SK-N-SH (cell line): ENCODE results near the gene AUTS2. TPM values are rescaled to one million over a fixed set of nuclear protein-coding genes. Genes with fewer than 3 reads are reported as not detected.

Experiments used
- CTCF ChIA-PET: fragments of 300-600, 350-600 bp; formaldehyde crosslinking; extraction: SDS; loops from one replicate; lab custom pipeline; 2021; lab: Yijun Ruan, JAX
- POLR2A ChIA-PET: fragments of 350-600 bp; sonication (Branson Sonifier 250); formaldehyde crosslinking; extraction: SDS; loops from one replicate; lab custom pipeline; 2020; ENCODE audit warnings: antibody characterized with exemption, inconsistent platforms; lab: Yijun Ruan, JAX
- DNase-seq: peaks from one replicate; pipeline ENCODE4 v3.0.0; 2012
- H2AFZ ChIP-seq: fragments of 200-600 bp; sonication (generic); 2 replicates; pipeline ENCODE4 v1.8.1; 2016; ENCODE audit warnings: antibody characterized with exemption, mild to moderate bottlenecking, low read depth
- H3F3A ChIP-seq: fragments of 200-600 bp; sonication (generic); replicated peaks from 2 replicates; pipeline ENCODE3; 2016; ENCODE audit warnings: antibody characterized with exemption, mild to moderate bottlenecking; ENCODE audit not compliant: insufficient read depth
- H3K27ac ChIP-seq, 2 experiments: fragments of 200-500 bp in 1 of 2; fragments of 200-600 bp in 1 of 2; sonication (Bioruptor generic) in 1 of 2; sonication (generic), shearing (Covaris generic) in 1 of 2; 2 replicates each; pipeline versions ENCODE4 v1.5.1 to v1.6.1; 2014 to 2016; ENCODE audit warnings: low read depth in 2 of 2, inconsistent platforms in 1 of 2, low read length in 1 of 2, mild to moderate bottlenecking in 1 of 2, mixed read lengths in 1 of 2
- H3K27me3 ChIP-seq: fragments of 200-600 bp; sonication (generic), shearing (Covaris generic); 2 replicates; pipeline ENCODE4 v1.6.1; 2016; ENCODE audit warnings: mixed run types; ENCODE audit not compliant: insufficient read depth
- H3K36me3 ChIP-seq, 2 experiments: fragments of 200-500 bp in 1 of 2; fragments of 200-600 bp in 1 of 2; sonication (Bioruptor generic) in 1 of 2; sonication (generic) in 1 of 2; replicated peaks in 1 of 2; 2 replicates each; pipeline versions ENCODE3 to v1.5.1; 2014 to 2016; ENCODE audit warnings: low read length in 1 of 2, mild to moderate bottlenecking in 1 of 2; ENCODE audit not compliant: insufficient read depth in 2 of 2, control insufficient read depth in 1 of 2
- H3K4me1 ChIP-seq, 2 experiments: fragments of 200-500 bp in 1 of 2; fragments of 200-600 bp in 1 of 2; sonication (Bioruptor generic) in 1 of 2; sonication (generic), shearing (Covaris generic) in 1 of 2; 2 replicates each; pipeline versions ENCODE4 v1.5.1 to v1.6.1; 2014 to 2016; ENCODE audit warnings: low read depth in 1 of 2, low read length in 1 of 2, mixed run types in 1 of 2; ENCODE audit not compliant: insufficient read depth in 2 of 2, control insufficient read depth in 1 of 2
- H3K4me2 ChIP-seq: fragments of 200-600 bp; sonication (generic), shearing (Covaris generic); 2 replicates; pipeline ENCODE4 v1.6.1; 2017; ENCODE audit warnings: mixed run types
- H3K4me3 ChIP-seq, 2 experiments: fragments of 200-500 bp in 1 of 2; fragments of 200-600 bp in 1 of 2; sonication (Bioruptor generic) in 1 of 2; sonication (generic), shearing (Covaris generic) in 1 of 2; 2 replicates each; pipeline versions ENCODE4 v1.5.1 to v1.8.1; 2014 to 2016; ENCODE audit warnings: low read depth in 2 of 2, inconsistent platforms in 1 of 2, low read length in 1 of 2, mild to moderate bottlenecking in 1 of 2, mixed read lengths in 1 of 2, moderate library complexity in 1 of 2
- H3K79me2 ChIP-seq: fragments of 200-600 bp; sonication (generic); 2 replicates; pipeline ENCODE4 v1.8.1; 2017; ENCODE audit warnings: mild to moderate bottlenecking; ENCODE audit not compliant: insufficient read depth
- H3K9ac ChIP-seq: fragments of 200-600 bp; sonication (generic); 2 replicates; pipeline ENCODE4 v1.6.1; 2017; ENCODE audit warnings: mixed run types
- H3K9me2 ChIP-seq: fragments of 200-600 bp; sonication (generic); 2 replicates; pipeline ENCODE4 v1.6.1; 2017; ENCODE audit warnings: mixed run types
- H3K9me3 ChIP-seq: fragments of 200-600 bp; sonication (generic); 2 replicates; pipeline ENCODE4 v1.6.1; 2017; ENCODE audit warnings: mixed run types, mild to moderate bottlenecking, moderate library complexity
- H4K20me1 ChIP-seq: fragments of 200-600 bp; sonication (generic); 2 replicates; pipeline ENCODE4 v1.6.1; 2017; ENCODE audit warnings: mild to moderate bottlenecking, mixed run types; ENCODE audit not compliant: insufficient read depth
- CHD2 ChIP-seq: fragments of 150-350 bp; IDR thresholded peaks from 2 replicates; pipeline ENCODE4 v1.6.1; 2018; ENCODE audit warnings: low read length; ENCODE audit not compliant: partially characterized antibody
- EP300 ChIP-seq, 2 experiments: IDR thresholded peaks; 2 replicates each; pipeline versions ENCODE4 v1.4.0 to v1.6.1; 2012; ENCODE audit warnings: borderline replicate concordance in 1 of 2, low read depth in 1 of 2, low read length in 1 of 2
- EZH2phosphoT487 ChIP-seq: fragments of 200-600 bp; sonication (generic); IDR thresholded peaks from 2 replicates; pipeline ENCODE4 v1.6.1; 2017; ENCODE audit warnings: low read depth, mixed run types, mild to moderate bottlenecking, antibody characterized with exemption, moderate library complexity, borderline replicate concordance
- GATA2 ChIP-seq: sonication (generic); formaldehyde crosslinking; IDR thresholded peaks from 2 replicates; pipeline ENCODE4 v1.5.0; 2020; ENCODE audit warnings: mild to moderate bottlenecking, missing genetic modification reagents
- MEF2A ChIP-seq: IDR thresholded peaks from 2 replicates; pipeline ENCODE4 v1.4.0; 2012; ENCODE audit warnings: low read depth, borderline replicate concordance
- MXI1 ChIP-seq: IDR thresholded peaks from 2 replicates; pipeline ENCODE4 v1.6.1; 2012; ENCODE audit warnings: mild to moderate bottlenecking, low read depth, low read length, improper control_type of control experiment
- NRF1 ChIP-seq: IDR thresholded peaks from 2 replicates; pipeline ENCODE4 v1.6.1; 2012; ENCODE audit warnings: low read depth, mild to moderate bottlenecking, low read length
- RAD21 ChIP-seq: IDR thresholded peaks from 2 replicates; pipeline ENCODE4 v1.6.1; 2012; ENCODE audit warnings: mild to moderate bottlenecking, low read length
- TAF1 ChIP-seq: IDR thresholded peaks from 2 replicates; pipeline ENCODE4 v1.6.1; 2012; ENCODE audit warnings: low read depth, mild to moderate bottlenecking, low read length, moderate library complexity, borderline replicate concordance
- TCF12 ChIP-seq: IDR thresholded peaks from 2 replicates; pipeline ENCODE4 v1.4.0; 2012
- YY1 ChIP-seq: IDR thresholded peaks from 2 replicates; pipeline ENCODE4 v1.4.0; 2012; ENCODE audit warnings: low read depth, mild to moderate bottlenecking
- WGBS: methylation state at CpG from one replicate; pipeline ENCODE4 v1.1.6; 2017; ENCODE audit warnings: low lambda C conversion rate; 5-methylcytosine and 5-hydroxymethylcytosine counted together
- polyA plus RNA-seq, 3 experiments: library from polyadenylated mRNA; depleted of rRNA; stranded (reverse); fragments of >200 nt; gene quantifications; 2 replicates each; pipeline ENCODE4 v1.2.3, GENCODE V29; 2012
- TF ChIP-seq, protein P1 (sequence below): IDR thresholded peaks from 2 replicates; pipeline ENCODE4 v1.6.1; 2012; ENCODE audit warnings: mild to moderate bottlenecking, low read depth, low read length, moderate library complexity
- TF ChIP-seq, protein P2 (sequence below): fragments of 150-350 bp; IDR thresholded peaks from 2 replicates; pipeline ENCODE4 v1.6.1; 2017; ENCODE audit warnings: antibody characterized with exemption, low read length, low read depth, borderline replicate concordance
- TF ChIP-seq, protein P3 (sequence below): IDR thresholded peaks from 2 replicates; pipeline ENCODE4; 2012

AUTS2 gene
- polyA plus RNA-seq, 1 of the 3 experiments (the other 2 are of a cell fraction), result 15.6 TPM

DNA sequence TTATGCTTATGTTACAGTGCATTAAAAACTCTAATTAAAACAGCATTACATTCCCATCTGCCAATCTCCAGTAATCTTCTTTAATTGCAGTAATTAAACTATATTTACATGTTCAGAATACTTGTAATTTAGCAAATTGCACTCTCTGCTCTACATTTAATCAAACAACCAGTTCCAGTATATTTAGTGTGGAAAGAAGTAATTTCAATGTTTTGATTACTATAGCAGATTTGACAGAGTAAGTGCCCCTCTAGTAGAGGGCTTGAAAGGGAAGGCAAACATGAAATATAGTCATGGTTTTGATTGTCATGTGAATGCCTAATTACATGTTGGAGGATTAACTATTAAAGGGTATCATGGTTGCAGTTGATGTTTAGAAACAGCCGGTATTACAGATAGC is 739.7 kb downstream of the AUTS2 start:
- Histone ChIP-seq H3K9me3 (no peaks in the 10 kb centered on the region), H3K27ac (no peak overlapping the region), H3F3A (no peaks in the 10 kb centered on the region), H3K4me1 (peaks cover 0 to 10% of the 10 kb centered on the region in 2 experiments; a peak in 1 of 4 replicates), H4K20me1 (no peaks in the 10 kb centered on the region), H3K79me2 (no peaks in the 10 kb centered on the region), H3K9ac (no peak overlapping the region), H3K36me3 (no peaks in the 10 kb centered on the region), H3K4me3 (no peak overlapping the region), H3K9me2 (no peaks in the 10 kb centered on the region), H2AFZ (no peak overlapping the region), H3K4me2 (no peak overlapping the region), H3K27me3 (no peaks in the 10 kb centered on the region)
- no peak for TF ChIP-seq EP300 (IDR thresholded peaks at IDR 0.05; ENCODE audit: borderline replicate concordance in 1 of 2, low read depth in 1 of 2, low read length in 1 of 2)
- DNase-seq, result no peak
- 90% methylated on average over 1 of the region's 1 CpG for WGBS
- POLR2A ChIA-PET, result no interaction called here
- CTCF ChIA-PET, result no interaction called here

DNA sequence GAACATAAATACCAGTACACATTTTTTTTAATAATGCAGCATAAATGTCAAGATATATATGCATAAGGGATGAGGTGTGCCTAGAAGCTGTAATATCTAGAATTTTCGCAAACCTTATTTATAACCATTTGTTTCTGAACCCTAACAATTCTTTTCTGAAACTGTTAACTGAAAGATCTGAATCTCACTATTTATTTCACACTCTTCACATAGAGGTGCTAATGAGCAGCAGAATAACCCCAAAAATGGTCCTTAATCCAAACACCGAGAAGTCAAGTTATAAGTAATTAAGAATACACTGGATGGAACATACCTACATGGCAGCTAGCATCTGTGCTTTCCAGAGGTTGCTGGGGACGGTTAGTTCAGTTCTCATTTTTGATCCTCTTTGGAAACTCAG is 742.0 kb downstream of the AUTS2 start:
- 89% methylated on average over 3 of the region's 3 CpGs for WGBS
- Histone ChIP-seq H3K9ac (no peak overlapping the region), H3K9me3 (no peaks in the 10 kb centered on the region), H3K36me3 (no peaks in the 10 kb centered on the region), H3F3A (no peaks in the 10 kb centered on the region), H3K4me1 (peaks cover 0 to 8% of the 10 kb centered on the region in 2 experiments; a peak in 1 of 4 replicates), H3K27ac (no peak overlapping the region), H2AFZ (no peak overlapping the region), H3K27me3 (no peaks in the 10 kb centered on the region), H3K4me2 (no peak overlapping the region), H4K20me1 (no peaks in the 10 kb centered on the region), H3K9me2 (no peaks in the 10 kb centered on the region), H3K79me2 (no peaks in the 10 kb centered on the region), H3K4me3 (no peak overlapping the region)
- TF ChIP-seq NRF1 (no peak), GATA2 (CRISPR knock-in tag) (no peak), TAF1 (no peak), MEF2A (no peak), MXI1 (no peak), YY1 (no peak), CHD2 (no peak), RAD21 (no peak), TCF12 (no peak), EZH2phosphoT487 (no peak)
- TF ChIP-seq, protein P1, sequence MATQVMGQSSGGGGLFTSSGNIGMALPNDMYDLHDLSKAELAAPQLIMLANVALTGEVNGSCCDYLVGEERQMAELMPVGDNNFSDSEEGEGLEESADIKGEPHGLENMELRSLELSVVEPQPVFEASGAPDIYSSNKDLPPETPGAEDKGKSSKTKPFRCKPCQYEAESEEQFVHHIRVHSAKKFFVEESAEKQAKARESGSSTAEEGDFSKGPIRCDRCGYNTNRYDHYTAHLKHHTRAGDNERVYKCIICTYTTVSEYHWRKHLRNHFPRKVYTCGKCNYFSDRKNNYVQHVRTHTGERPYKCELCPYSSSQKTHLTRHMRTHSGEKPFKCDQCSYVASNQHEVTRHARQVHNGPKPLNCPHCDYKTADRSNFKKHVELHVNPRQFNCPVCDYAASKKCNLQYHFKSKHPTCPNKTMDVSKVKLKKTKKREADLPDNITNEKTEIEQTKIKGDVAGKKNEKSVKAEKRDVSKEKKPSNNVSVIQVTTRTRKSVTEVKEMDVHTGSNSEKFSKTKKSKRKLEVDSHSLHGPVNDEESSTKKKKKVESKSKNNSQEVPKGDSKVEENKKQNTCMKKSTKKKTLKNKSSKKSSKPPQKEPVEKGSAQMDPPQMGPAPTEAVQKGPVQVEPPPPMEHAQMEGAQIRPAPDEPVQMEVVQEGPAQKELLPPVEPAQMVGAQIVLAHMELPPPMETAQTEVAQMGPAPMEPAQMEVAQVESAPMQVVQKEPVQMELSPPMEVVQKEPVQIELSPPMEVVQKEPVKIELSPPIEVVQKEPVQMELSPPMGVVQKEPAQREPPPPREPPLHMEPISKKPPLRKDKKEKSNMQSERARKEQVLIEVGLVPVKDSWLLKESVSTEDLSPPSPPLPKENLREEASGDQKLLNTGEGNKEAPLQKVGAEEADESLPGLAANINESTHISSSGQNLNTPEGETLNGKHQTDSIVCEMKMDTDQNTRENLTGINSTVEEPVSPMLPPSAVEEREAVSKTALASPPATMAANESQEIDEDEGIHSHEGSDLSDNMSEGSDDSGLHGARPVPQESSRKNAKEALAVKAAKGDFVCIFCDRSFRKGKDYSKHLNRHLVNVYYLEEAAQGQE, result no peak
- TF ChIP-seq, protein P2, sequence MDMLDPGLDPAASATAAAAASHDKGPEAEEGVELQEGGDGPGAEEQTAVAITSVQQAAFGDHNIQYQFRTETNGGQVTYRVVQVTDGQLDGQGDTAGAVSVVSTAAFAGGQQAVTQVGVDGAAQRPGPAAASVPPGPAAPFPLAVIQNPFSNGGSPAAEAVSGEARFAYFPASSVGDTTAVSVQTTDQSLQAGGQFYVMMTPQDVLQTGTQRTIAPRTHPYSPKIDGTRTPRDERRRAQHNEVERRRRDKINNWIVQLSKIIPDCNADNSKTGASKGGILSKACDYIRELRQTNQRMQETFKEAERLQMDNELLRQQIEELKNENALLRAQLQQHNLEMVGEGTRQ, result no peak
- TF ChIP-seq, protein P3, sequence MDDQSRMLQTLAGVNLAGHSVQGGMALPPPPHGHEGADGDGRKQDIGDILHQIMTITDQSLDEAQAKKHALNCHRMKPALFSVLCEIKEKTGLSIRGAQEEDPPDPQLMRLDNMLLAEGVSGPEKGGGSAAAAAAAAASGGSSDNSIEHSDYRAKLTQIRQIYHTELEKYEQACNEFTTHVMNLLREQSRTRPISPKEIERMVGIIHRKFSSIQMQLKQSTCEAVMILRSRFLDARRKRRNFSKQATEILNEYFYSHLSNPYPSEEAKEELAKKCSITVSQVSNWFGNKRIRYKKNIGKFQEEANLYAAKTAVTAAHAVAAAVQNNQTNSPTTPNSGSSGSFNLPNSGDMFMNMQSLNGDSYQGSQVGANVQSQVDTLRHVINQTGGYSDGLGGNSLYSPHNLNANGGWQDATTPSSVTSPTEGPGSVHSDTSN, result no peak
- DNase-seq, result no peak
- ChIA-PET POLR2A (no interaction called here), CTCF (interaction anchor here (1.3 kb wide), 1 partner anchor 33 kb away, joined by 3 read pairs; no protein-coding TSS in a partner anchor)
